CD4-positive, alpha-beta T cell treated with Interferon gamma for 1 hour (primary cell): ENCODE results near the gene TAS1R2.
"Not testable (repeated sequence)": the region's sequence is repeated elsewhere in the genome, so short reads cannot be mapped to it uniquely, and the experiment has no call there.

ENCODE experiments used
- DNase-seq: peaks from one replicate; pipeline ENCODE4 v3.0.0-alpha.2; 2020

TAS1R2 gene

DNA sequence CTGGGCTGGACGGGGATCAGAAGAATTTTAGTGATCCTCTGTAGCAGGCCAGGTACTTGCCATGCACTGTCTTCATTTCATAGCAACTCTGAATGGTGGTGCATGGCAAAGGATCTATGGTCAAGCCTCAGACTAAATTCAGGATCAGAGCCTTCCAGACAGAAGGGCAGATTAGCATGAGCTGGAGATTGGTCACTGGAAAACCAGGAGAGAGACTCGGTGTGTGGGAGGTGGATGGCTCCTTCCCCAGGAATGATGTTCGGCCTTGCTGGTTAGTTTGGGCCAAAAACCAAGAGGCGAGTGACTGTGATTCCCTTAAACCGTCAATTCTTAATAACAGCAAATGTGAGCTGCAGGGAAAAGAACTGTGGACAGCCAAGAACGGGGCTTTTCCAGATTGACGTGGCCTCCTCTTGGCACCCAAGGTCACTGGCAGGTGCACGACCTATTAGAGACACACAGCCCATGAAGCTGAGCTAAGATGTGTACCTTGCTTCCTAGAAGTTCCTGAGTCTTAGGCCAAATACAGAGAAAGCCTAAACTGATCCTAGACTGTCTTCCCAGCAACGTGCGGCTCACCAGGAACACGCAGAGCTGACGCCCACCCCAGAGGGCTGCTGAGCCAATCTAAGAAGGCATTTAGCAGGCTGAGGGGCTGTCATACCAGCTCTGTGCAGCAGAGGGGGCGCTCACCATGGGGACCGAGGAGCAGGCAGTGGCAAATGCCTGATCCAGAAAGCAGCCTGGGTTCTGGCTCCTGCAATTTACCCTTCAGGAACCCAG lies 24.4 kb upstream of the TAS1R2 start:
- DNase-seq: peak; percentile 53

DNA sequence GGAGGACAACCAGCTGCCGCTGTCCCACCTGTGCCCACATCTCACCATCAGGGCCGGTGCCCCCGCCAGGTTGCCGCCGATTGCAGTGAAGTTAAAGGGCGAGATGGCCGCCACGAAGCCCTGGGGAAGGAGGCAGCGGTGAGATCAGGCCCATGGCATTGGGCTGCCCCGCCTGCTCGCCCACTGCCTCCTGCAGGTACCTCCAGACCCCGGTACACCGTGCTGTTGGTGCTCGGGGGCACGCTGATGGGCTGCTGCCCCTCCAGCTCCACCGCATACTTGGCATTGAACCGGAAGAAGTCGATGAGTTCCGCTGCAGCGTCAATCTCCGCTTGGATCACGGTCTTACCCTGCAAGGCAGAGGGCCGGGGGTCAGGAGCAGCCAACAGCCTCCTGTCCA lies 23.6 kb upstream of the TAS1R2 start:
- DNase-seq: no peak

DNA sequence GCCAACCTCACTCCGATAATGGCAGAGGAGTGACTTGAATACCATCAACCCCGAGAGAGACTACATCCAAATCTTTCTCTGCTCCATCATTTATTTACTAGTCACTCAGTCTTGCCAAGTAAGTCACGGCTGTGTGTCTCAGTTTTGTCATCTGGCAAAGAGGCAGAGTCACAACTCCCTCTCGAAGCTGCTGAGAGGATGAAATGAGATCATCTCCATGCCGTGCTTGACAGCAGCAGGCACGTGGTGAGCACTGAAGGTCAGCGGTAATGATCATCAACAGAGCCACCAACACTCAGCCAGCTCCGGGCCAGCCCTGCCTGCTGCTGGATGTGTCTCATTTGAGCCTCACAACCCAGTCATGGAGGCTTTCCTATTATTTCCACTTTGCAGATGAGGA lies 23.0 kb upstream of the TAS1R2 start:
- DNase-seq: no peak

DNA sequence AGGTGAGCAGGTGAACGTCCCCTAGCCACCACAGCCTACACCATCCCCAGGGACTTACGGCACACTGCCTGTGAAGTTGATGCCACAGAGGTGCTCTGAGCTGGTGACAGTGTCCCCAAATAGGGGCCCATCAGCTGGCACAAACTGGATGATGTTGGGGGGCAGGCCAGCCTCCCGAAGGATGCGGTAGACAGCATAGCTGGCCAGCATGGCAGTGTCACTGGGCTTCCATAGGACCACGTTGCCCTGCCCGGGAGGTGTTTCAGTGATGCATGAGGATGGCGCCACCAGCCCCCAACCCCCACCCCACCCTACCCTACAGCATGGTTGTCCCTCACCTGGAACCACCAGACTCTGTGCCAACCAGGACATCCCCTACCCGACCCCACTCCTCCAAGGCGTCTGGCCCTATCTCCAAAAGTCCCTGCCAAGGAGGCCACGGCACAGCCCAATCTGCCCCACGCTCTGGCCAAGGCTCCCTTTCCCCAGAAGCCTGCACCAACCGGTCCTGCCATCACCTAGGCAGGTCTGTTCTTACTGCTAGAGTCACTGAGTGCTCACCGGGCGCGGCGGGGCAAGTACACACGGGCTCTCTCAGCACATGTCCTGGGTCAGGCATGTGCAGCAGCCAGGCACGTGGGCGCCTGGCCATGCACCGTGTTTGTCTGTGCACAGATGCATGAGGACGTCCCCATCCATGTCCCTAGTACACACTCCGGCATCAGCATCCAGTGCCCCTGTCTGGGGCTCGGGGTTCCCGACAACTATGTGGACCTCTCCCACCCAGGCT lies 22.4 kb upstream of the TAS1R2 start:
- DNase-seq: no peak

DNA sequence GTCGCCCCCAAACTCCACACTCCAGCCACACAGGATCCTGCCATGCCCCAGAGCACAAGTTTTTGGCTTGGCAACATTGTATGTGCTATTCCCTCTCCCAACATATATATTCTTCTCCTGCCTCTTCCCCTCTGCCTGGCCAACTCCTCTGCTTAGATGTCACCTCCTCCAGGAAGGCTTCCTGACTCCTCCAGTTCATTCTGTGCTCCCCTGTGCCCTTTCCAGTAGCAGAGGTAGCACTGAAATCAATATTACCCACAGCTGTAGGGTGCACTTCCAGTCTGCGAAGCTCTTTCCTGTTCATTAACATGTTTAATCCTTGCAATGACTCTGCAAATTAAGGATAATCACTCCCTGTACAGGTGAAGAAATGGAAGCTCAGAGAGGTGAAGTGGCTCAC lies 21.7 kb upstream of the TAS1R2 start:
- no peak for DNase-seq

DNA sequence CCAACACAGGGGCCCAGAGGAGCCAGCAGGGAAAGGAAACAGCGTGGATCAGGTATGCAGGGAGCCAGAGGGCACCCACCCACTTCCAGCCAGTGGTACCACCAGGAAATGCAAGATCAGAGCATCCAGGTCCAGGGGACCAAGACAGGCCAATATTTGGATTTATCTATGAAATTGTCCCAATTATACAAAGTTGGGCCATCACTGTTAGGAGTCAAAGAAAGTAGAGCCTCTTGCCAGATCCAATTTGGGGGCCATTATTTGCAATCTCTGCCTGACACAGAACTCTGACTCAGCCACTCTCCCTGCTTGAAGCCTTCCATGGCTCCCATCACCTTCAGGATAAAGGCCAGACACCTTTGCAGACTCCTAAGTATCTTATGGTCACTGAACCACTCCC lies 21.1 kb upstream of the TAS1R2 start:
- no peak for DNase-seq

DNA sequence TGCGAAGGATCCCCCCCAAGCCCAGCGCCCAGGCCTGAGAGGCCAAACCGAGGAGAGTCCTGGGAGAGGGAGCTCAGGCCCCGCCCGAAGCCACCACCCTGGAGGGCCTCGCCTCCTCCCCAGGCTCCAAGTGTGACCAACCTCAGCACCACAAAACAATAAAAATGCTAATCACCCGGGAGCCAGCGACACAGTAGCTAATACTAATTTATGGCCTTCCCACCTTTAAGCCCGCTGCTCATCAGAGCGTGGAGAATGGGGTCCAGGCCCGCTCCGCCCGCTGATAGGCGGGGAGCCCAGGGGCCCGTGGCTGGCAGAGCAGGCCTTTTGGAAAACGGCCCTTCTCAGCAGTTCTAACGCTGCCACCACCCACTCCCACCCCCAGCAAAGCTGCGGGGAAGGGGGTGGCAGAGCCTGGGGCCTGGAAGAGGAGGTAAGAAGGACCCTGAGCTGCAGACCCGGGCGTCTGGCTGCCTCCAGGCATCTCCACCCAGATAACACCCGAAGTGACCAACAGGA lies 20.4 kb upstream of the TAS1R2 start:
- no peak for DNase-seq

DNA sequence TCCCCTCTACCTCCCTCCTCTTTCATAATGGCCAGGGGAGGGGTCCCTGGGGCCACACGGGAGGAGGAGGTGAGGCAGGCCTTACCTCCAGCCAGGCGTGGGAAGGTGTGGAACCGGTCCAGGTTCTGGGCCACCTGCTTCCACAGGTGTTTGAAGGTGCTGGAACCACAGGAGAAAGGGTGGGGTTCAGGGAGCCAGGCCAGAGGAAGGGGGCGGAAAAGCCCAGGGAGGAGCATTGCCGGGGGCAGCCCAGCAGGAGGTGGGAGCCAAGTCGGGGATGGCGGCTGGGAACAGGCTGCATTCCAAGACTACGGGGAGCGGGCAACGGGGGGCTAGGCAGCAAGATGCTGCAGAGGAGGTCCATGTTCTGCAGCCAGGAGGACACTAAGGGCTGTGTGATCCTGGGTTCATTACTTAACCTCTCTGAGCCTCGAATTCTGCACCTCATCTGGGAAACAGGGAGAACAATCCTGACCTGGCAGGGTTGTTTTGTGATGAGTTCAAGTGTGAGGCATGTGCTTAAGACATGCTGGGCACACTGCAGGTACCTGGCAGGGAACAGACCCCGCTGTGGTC lies 19.8 kb upstream of the TAS1R2 start:
- DNase-seq: no peak

DNA sequence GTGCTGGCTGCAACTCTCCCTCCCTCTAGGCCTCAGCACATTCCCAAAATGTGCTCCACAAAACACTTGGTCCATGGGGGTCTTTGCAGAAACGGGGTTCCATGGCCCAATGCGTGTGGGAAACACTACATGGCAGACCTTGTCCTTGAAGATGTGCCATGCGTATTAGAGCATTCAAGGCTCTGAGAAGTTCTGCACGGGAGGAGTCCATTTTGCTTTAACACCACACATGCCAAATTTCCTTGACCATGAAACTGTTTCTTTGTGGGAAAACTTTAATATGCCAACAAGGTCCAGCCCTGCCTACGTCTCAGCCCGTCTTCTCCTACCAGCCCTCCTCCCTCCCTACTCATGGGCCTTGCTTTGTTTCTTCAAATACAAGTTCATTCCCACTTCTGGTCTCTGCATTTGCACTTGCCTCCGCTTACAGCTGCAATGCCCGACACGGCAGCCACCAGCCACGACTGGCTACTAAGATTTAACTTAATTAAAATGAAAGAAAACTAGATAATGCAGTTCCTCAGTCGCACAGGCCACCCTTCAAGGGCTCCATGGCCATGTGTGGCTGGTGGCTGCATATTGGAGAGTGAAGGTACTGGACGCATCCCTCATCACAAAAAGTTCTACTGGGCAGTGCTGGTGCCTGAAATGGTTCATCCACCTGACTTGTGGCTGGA lies 19.2 kb upstream of the TAS1R2 start:
- no peak for DNase-seq

DNA sequence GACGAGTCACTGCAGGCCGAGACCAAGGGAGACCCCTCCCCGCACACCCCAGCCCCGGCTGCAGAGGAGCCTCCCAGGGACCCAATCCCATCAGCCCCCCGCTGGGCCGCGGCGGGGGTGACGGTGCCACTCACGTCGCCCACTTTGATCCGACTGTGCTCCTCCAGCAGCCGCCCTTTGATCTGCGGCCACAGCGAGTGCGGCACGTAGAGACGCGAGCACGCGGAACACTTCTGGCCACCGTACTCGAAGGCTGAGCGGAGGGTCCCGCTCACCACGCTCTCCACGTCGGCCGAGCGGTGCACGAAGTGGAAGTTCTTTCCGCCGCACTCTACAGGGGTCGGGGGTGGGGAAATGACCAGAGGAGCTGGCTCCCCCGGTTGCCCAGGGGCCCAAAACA lies 17.8 kb upstream of the TAS1R2 start:
- no peak for DNase-seq

DNA sequence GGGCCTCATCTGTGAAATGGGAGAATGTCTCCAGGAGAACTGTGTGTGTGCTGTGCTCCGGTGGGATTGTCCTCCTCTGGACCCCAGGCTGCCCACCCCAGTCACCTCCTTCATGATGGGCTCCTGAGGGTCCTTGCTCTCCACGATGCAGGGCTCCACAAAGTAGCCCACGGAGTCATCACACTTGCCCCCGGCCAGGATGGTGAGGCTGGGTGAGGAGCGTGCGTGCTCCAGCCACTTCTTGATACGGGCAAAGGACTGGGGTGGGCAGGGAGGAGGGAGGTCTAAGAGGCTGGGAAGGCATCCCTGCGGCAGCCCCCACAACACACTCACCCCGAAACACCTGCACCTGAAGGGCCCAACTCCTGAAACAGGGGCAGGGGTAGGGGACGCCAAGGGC lies 16.8 kb upstream of the TAS1R2 start:
- no peak for DNase-seq

DNA sequence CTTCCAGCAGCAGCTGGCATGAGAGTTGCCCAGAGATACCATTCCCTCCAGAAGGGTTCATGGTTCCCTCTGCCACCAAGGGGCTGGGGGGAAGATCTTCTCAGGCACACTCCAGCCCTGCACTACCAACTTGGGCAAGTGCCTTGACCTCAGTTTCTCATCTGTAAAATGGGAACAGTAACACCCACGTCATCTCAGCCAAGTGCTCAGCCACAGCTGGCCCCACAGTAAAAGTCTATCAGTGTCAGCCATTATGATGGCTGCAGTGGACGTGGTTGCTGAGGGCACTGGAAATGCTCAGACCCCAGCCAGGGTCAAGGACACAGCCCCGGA lies 16.3 kb upstream of the TAS1R2 start:
- no peak for DNase-seq

DNA sequence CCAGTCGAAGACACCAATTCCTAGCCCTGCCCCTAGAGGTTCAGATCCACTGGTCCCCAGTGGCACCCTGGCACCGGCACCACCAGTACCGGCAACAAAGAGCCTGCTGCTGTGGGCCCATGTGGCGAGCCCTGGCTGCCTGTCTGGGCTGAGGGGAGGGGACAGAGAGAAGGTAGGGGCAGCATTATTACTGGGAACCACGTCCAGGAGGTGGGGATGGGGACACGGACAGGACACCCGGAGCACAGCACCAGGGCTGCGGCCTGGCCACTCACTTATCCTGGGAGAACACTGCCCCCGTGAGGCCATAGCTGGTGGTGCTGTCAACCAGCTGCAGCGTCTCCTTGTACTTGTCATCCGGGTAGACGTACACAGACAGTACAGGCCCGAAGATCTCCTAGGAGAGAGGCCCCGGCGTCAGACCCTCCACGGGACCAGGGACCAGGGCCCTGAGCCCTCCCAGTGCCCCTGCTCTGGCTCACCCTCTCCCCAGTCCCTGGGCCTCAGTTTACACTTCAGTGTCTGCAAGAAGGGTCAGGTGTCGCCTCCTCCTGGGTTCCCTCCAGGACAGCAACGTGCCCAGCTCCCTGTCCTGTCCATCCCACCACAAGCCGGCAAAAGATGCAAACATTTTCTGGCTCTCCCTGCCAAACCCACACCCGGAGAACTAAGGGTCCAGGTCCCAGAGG lies 15.8 kb upstream of the TAS1R2 start:
- peak; percentile 45 for DNase-seq

DNA sequence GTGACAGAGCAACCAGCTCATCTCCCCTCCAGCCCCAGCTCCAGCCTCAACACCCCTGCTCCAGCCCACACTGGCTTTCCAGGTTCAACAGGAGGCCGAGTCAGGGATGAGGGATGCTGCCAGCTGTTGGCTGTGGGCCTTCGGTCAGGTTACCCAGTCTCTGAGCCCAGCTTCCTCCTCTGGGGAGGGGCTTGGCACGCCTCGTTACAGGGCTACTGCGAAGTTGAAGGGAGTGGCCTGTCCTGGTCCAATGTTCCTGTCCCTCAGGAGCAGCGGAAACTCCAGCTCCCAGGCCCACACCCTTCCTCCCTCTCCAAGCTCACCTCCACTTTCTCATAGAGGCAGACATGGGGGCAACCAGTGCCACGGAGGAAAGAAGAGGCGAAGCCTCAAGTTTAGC lies 15.1 kb upstream of the TAS1R2 start:
- no peak for DNase-seq

DNA sequence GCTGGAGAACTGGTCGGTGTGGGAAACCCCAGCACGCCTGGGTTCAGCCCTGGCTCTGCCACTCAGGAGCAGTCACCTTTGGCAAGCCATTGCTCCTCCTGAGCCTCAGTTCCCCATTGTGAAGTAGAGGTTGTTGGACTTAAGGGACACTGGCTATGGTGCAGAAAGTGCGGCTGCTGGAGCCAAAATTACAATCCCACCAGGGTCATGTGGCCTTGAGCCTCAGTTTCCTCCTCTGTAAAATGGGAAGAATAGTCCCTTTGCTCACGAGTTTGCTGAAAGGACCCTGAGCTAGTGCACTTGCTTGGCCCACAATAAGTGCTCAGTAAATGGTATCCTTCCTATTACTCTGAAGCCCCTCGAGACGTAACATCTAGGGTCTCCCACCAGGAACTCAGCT lies 14.6 kb upstream of the TAS1R2 start:
- DNase-seq: no peak

DNA sequence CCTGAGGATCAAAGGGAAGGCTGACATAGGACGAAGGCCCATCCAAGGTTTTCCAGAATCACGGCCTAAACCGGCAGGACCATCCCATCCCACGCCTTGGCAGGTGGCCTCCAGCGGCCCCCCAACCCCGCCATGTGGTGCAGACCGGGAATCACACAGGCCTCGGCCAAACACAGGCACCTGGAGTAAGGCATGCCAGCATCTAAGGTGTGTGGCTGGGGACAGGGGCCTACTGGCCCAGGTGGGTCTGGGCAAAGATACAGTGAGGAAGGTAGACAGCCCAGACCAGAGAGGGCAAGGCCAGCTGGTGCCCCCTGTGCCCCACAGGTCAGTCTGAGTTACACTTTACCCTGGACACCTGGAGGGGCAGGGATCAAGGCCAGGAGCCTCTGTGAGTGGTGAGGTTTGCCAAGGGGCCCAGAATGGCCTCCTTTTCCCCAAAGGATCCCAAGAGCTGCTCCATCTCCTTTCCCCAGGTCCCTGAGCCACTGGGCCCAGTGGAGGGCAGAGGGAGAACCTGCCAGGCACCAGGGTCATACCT lies 12.7 kb upstream of the TAS1R2 start:
- DNase-seq: no peak

DNA sequence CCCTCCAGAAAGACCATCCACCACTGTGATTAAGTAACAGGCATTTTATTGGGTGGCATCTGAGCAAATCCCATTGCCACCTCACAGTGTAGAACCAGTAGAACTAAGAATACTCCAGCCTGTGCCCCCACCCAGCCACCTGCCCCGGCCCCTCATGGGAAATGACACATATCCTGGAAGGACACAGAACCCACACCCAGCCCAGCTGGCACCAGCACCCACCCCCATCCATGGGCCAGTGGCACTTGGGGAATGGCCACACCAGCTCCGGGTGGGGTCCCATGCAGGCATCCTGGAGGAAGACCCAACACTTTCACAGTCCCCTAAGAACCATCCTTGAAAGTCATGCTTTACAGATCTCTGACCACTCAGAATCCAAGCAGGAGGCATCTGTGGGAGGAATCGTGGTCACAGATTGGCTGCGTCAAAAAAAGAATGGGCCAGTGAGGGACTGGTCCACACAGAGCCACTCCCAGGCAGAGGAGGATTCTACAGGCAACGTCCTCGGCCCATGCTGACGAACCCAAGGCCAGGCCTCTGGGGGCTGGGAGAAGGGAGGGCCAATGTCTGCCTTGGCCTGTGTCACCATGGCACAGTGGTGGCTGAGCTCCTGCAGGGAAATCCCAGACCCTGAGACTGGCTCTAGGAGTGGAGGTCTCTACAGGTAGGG lies 12.1 kb upstream of the TAS1R2 start:
- no peak for DNase-seq

DNA sequence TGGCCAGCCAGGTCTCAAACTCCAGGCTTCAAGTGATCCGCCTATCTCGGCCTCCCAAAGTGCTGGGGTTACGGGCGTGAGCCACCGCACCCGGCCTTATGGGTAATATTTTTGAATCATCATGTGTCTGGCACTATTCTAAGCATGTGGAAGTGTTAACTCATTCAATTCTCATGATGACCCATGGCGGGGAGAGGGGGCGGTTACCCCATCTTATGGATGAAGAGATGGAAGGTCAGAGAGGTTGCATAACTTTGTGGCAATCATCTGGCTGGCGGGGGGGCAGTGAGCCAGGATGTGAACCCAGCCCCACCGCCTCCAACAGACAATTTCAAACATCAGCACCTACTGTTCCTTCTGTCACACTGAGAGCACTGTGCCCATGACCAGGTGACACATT lies 11.5 kb upstream of the TAS1R2 start:
- DNase-seq: no peak

DNA sequence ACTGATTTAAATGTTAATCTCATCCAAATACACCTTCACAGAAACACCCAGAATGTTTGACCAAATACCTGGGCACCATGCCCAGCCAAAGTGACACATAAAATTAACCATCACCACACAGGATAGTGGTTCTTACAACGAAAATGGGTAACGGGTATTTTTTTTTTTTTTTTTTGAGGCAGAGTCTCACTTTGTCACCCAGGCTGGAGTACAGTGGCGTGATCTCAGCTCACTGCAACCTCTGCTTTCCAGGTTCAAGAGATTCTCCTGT lies 11.1 kb upstream of the TAS1R2 start:
- DNase-seq: not testable (repeated sequence)

DNA sequence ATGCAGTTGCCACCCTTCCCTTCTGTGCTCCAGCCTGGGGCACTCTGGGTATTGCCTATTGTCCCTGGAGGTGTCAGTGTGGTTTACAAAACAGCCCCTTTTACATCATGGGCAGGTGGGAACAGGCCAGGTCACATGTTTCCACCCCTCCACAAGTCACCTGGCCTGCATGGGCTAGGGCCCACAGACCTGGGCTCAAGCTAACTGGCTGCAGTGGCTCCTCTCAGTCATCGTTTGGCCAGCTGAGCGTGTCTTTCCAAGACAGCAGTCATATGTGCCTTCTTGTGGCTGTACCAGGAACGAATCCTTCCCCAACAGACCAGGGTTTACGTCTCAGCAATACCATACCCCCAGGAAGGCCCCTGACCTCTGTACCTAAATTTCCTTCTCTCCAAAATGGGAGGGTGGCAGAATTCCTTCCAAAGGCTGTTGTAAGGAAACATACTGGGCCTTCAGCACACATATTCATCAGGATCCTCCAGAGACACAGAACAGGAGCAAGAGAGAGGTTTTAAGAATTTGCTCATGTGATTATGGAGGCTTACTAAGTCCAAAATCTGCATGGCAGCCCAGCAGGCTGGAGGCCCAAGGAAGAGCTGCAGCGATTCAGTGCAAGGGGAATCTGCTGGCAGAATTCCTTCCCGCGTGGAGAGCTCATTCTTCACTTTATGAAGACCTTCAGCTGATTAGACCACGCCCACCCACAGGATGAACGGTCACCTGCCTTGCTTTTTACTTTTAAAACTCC lies 10.6 kb upstream of the TAS1R2 start:
- DNase-seq: no peak

DNA sequence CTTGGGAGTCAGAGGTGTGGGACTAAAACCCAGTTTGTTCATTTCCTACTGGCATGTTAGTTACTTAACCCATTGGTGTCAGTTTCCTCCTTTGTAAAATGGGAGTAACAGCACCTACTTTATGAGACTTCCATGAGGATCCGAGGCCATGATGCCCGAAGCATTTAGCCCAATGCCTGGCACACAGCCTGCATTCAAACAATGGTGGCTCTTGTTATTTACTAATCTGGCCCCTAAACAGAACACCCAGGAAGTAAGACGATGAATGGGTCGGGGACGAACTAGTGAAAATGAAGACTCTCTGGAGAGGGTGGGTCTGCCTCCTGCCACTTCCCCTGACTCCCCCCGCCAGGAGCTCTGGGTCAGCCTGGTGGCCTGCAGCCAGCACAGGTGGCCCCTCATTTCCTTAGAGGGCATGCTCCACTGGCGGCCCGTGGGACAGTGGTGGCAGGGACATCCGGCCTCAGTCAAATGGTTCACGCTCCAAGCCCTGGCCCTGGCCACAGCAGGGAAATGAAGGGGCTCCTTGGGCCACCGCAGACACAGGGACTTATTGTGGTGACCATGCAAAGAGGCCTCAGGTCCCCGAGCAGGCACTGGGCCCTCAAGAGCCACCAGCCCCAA lies 9.5 kb upstream of the TAS1R2 start:
- DNase-seq: no peak
